Spleen (tissue), 11 donors: ENCODE measurements around the gene ATRIP. TPM values are rescaled to one million over a fixed set of nuclear protein-coding genes. Genes with fewer than 3 reads are reported as not detected.
A peak's percentile ranks its signal among the peaks of the same experiment; 100 is the strongest.

Source experiments
- DNase-seq: peaks from one replicate; pipeline ENCODE4 v3.0.0-alpha.2; 2020
- H3K27ac ChIP-seq, 8 donors: fragments of 200-600 bp; sonication (generic) in 7 of 8; 1 replicate in 4 of 8; 2 replicates in 4 of 8; pipeline versions ENCODE4 v1.5.0 to v1.8.0; 2016 to 2021; ENCODE audit warnings: inconsistent platforms in 4 of 8, mild to moderate bottlenecking in 4 of 8, moderate library complexity in 1 of 8
- H3K27me3 ChIP-seq, 7 donors: fragments of 200-600 bp; sonication (generic) in 6 of 7; replicated peaks in 1 of 7; 1 replicate in 4 of 7; 2 replicates in 3 of 7; pipeline versions ENCODE4 v1.5.0 to v1.8.0; 2016 to 2021; ENCODE audit warnings: inconsistent platforms in 3 of 7, mild to moderate bottlenecking in 1 of 7
- H3K36me3 ChIP-seq, 6 donors: fragments of 200-600 bp; sonication (generic) in 5 of 6; 1 replicate in 4 of 6; 2 replicates in 2 of 6; pipeline versions ENCODE4 v1.5.0 to v1.8.0; 2016 to 2021; ENCODE audit warnings: inconsistent platforms in 2 of 6
- H3K4me1 ChIP-seq, 6 donors: fragments of 200-600 bp; sonication (generic) in 5 of 6; 1 replicate in 3 of 6; 2 replicates in 3 of 6; pipeline versions ENCODE4 v1.5.0 to v1.8.0; 2016 to 2021; ENCODE audit warnings: inconsistent platforms in 3 of 6
- H3K4me3 ChIP-seq, 8 donors: fragments of 200-600 bp; sonication (generic) in 7 of 8; 1 replicate in 4 of 8; 2 replicates in 4 of 8; pipeline versions ENCODE4 v1.5.0 to v1.8.0; 2016 to 2021; ENCODE audit warnings: inconsistent platforms in 4 of 8, mild to moderate bottlenecking in 4 of 8, moderate library complexity in 2 of 8
- H3K9me3 ChIP-seq, 8 donors: fragments of 200-600 bp; sonication (generic) in 7 of 8; 1 replicate in 4 of 8; 2 replicates in 4 of 8; pipeline versions ENCODE4 v1.5.0 to v1.8.0; 2016 to 2021; ENCODE audit warnings: inconsistent platforms in 4 of 8
- POLR2A ChIP-seq, 3 donors: fragments of 450-650 bp; IDR thresholded peaks; one replicate each; pipeline ENCODE4 v1.5.1; 2017; ENCODE audit warnings: antibody characterized with exemption in 3 of 3, mild to moderate bottlenecking in 1 of 3
- POLR2AphosphoS5 ChIP-seq, 3 donors: sonication (generic); formaldehyde crosslinking; IDR thresholded peaks; one replicate each; pipeline ENCODE4 v1.5.1; 2017; ENCODE audit warnings: antibody characterized with exemption in 3 of 3
- WGBS, 5 donors: extraction: QIAGEN DNeasy Blood & Tissue Kit in 3 of 5; methylation state at CpG; one replicate each; pipeline versions ENCODE4 v1.1.5 to v1.1.7; 2013 to 2018; 5-methylcytosine and 5-hydroxymethylcytosine counted together
- intact Hi-C: fragments of 100-400 bp; cut with DNase I; formaldehyde crosslinking; loops from one replicate; pipeline ENCODE4 v1.15.0; 2023; ENCODE audit warnings: low total_unique reads
- polyA plus RNA-seq, 3 donors: library from polyadenylated mRNA; stranded (reverse); fragments of 200-250 nt; gene quantifications; one replicate each; pipeline ENCODE4 v1.2.1, GENCODE V29; 2013
- total RNA-seq, 7 donors: library from RNA; depleted of rRNA in 3 of 7; stranded (reverse); fragments of >200 nt in 3 of 7; fragmentation: NEBNext Ultra II Directional in 4 of 7; extraction: Animal tissue kit (Norgen Biotek cat#: 25700) in 4 of 7; gene quantifications; one replicate each; pipeline versions ENCODE4 v1.1.0 to v1.2.1, GENCODE V29; 2016 to 2021
- TF ChIP-seq, protein P1 (sequence below), 11 experiments: fragments of 200-600 bp in 7 of 11; fragments of 450-650 bp in 4 of 11; sonication (generic) in 4 of 11; IDR thresholded peaks in 8 of 11; conservative IDR thresholded peaks in 3 of 11; 1 replicate in 7 of 11; 2 replicates in 4 of 11; pipeline versions ENCODE4 v1.4.0 to v1.8.0; 2016 to 2021; ENCODE audit warnings: antibody characterized with exemption in 11 of 11, inconsistent platforms in 4 of 11, mild to moderate bottlenecking in 1 of 11
- donor health status: healthy with polysubstance abuse.
- donor health status: DM: no; HTN: no; CAD: no; lungs with moderate emphysema.
- donor health status: DM: no; HTN: no; CAD: no.
- donor health status: Bipolar disorder and iron deficiency.
- donor health status: healthy.
- donor health status: DM: no; HTN: no; CAD: no.
- donor health status: DM: yes; HTN: yes; CAD: no.

Gene ATRIP
- total and polyA plus RNA-seq, 10 donors: 5.2 to 10.0 (median 6.8) TPM

GRCh38 chr3:48418140-48418539 lies 28.4 kb upstream of the ATRIP start:
- Histone ChIP-seq H3K4me3 (no peak overlapping the region), H3K27me3 (no peaks in the 10 kb centered on the region), H3K9me3 (no peaks in the 10 kb centered on the region), H3K4me1 (peaks cover 0 to 35% (median 13%) of the 10 kb centered on the region in 6 donors), H3K36me3 (peaks cover 0 to 62% (median 16%) of the 10 kb centered on the region in 6 donors), H3K27ac (no peak overlapping the region)
- no peak for DNase-seq
- 89 to 95% (median 92%) methylated on average over 7 to 17 of the region's 17 CpGs for WGBS, 5 donors
- intact Hi-C loops: no loop called here
- TF ChIP-seq, protein P1, sequence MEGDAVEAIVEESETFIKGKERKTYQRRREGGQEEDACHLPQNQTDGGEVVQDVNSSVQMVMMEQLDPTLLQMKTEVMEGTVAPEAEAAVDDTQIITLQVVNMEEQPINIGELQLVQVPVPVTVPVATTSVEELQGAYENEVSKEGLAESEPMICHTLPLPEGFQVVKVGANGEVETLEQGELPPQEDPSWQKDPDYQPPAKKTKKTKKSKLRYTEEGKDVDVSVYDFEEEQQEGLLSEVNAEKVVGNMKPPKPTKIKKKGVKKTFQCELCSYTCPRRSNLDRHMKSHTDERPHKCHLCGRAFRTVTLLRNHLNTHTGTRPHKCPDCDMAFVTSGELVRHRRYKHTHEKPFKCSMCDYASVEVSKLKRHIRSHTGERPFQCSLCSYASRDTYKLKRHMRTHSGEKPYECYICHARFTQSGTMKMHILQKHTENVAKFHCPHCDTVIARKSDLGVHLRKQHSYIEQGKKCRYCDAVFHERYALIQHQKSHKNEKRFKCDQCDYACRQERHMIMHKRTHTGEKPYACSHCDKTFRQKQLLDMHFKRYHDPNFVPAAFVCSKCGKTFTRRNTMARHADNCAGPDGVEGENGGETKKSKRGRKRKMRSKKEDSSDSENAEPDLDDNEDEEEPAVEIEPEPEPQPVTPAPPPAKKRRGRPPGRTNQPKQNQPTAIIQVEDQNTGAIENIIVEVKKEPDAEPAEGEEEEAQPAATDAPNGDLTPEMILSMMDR (IDR thresholded peaks at IDR 0.05 in 8 of 11, conservative IDR thresholded peaks at IDR 0.05 in 3 of 11): no peak
- TF ChIP-seq POLR2AphosphoS5 (IDR thresholded peaks at IDR 0.05) (no peak), POLR2A (IDR thresholded peaks at IDR 0.05) (no peak)

GRCh38 chr3:48418651-48419050 lies 27.9 kb upstream of the ATRIP start:
- TF ChIP-seq, protein P1 (IDR thresholded peaks at IDR 0.05 in 8 of 11, conservative IDR thresholded peaks at IDR 0.05 in 3 of 11): no peak
- TF ChIP-seq POLR2AphosphoS5 (IDR thresholded peaks at IDR 0.05) (no peak), POLR2A (IDR thresholded peaks at IDR 0.05) (no peak)
- Histone ChIP-seq H3K36me3 (peaks cover 0 to 62% (median 16%) of the 10 kb centered on the region in 6 donors), H3K4me3 (no peak overlapping the region), H3K9me3 (no peaks in the 10 kb centered on the region), H3K27ac (peak overlapping the region in 3 of 8 donors; percentile 11 to 60 (median 27)), H3K4me1 (peaks cover 0 to 40% (median 15%) of the 10 kb centered on the region in 6 donors), H3K27me3 (no peaks in the 10 kb centered on the region)
- DNase-seq: no peak
- intact Hi-C loops: no loop called here
- 69 to 85% (median 81%) methylated on average over 6 to 9 of the region's 9 CpGs for WGBS, 5 donors

- H3K4me1 ChIP-seq: peaks cover 0 to 44% (median 16%) of the 10 kb centered on the region in 6 donors
- H3K27me3 ChIP-seq: no peaks in the 10 kb centered on the region
- H3K27ac ChIP-seq: peak overlapping the region in 5 of 8 donors; percentile 35 to 60 (median 36)
- intact Hi-C loops: no loop called here
- H3K36me3 ChIP-seq: peaks cover 0 to 62% (median 15%) of the 10 kb centered on the region in 6 donors
- no peaks in the 10 kb centered on the region for H3K9me3 ChIP-seq
- peak in 2 of 3 donors; percentile 71 to 79 for TF ChIP-seq POLR2AphosphoS5 (IDR thresholded peaks at IDR 0.05)
- TF ChIP-seq, protein P1 (IDR thresholded peaks at IDR 0.05 in 8 of 11, conservative IDR thresholded peaks at IDR 0.05 in 3 of 11): no peak
- 72 to 84% (median 77%) methylated on average over 2 to 9 of the region's 9 CpGs for WGBS, 5 donors
- H3K4me3 ChIP-seq: no peak overlapping the region
- DNase-seq: no peak
Observed at GRCh38 chr3:48419149-48419548, 27.4 kb upstream of the ATRIP start.

DNA sequence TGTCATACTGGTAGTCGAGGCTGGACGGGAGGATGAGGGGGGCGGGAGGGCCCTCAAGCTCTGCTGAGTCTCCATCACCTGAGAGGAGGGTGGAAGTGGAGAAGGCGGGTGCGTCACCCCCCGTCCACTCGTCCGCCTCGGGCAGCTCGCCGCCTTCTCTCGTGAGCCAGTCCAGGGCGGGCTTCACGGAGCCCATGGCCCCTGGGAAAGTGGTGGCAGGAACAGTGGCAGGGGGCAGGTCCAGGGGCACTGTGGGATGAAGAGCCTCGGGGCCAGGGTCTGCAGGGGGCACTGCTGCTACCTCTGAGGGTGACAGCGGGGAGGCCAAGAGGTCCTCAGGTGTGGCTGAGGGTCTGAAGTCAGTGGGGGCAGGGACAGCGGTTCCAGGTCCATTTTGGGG lies 26.9 kb upstream of the ATRIP start:
- peaks cover 0 to 58% (median 13%) of the 10 kb centered on the region in 6 donors for H3K36me3 ChIP-seq
- DNase-seq: no peak
- no peak for TF ChIP-seq POLR2AphosphoS5 (IDR thresholded peaks at IDR 0.05)
- TF ChIP-seq, protein P1 (IDR thresholded peaks at IDR 0.05 in 8 of 11, conservative IDR thresholded peaks at IDR 0.05 in 3 of 11): no peak
- no peak for TF ChIP-seq POLR2A (IDR thresholded peaks at IDR 0.05)
- no peaks in the 10 kb centered on the region for H3K27me3 ChIP-seq
- H3K4me3 ChIP-seq: no peak overlapping the region
- 69 to 92% (median 80%) methylated on average over 17 of the region's 17 CpGs for WGBS, 5 donors
- H3K4me1 ChIP-seq: peaks cover 0 to 49% (median 16%) of the 10 kb centered on the region in 6 donors
- peak overlapping the region in 5 of 8 donors; percentile 35 to 60 (median 36) for H3K27ac ChIP-seq
- H3K9me3 ChIP-seq: no peaks in the 10 kb centered on the region
- intact Hi-C loops: no loop called here
